SK-N-SH treated with all-trans-retinoic acid at 6 μM for 48 hours (cell line): ENCODE results near the gene GAREM1.

Experiments
- BACH2 ChIP-seq: fragments of 250-450 bp; sonication (Bioruptor Pico); IDR thresholded peaks from 2 replicates; pipeline ENCODE4 v1.9.0; 2021; ENCODE audit warnings: mild to moderate bottlenecking, borderline replicate concordance
- CREB5 ChIP-seq: fragments of 250-450 bp; sonication (Bioruptor Pico); IDR thresholded peaks from 2 replicates; pipeline ENCODE4 v1.5.1; 2020; ENCODE audit warnings: low read depth, mild to moderate bottlenecking, moderate library complexity
- ISL1 ChIP-seq: fragments of 250-450 bp; sonication (Bioruptor Pico); IDR thresholded peaks from 2 replicates; pipeline ENCODE4 v2.1.2; 2022; ENCODE audit warnings: mild to moderate bottlenecking, moderate library complexity
- PATZ1 ChIP-seq: fragments of 250-450 bp; sonication (Bioruptor Pico); IDR thresholded peaks from 2 replicates; pipeline ENCODE4 v1.8.0; 2020; ENCODE audit warnings: mild to moderate bottlenecking, moderate library complexity, borderline replicate concordance
- TSHZ2 ChIP-seq: fragments of 250-450 bp; sonication (Bioruptor Pico); IDR thresholded peaks from 2 replicates; pipeline ENCODE4 v1.5.0; 2020; ENCODE audit warnings: mild to moderate bottlenecking, moderate library complexity

- TF ChIP-seq TSHZ2 (CRISPR knock-in tag), result no peak
- TF ChIP-seq CREB5, result no peak
- TF ChIP-seq PATZ1 (CRISPR knock-in tag), result no peak
- no peak for TF ChIP-seq ISL1 (CRISPR knock-in tag)
- TF ChIP-seq BACH2 (CRISPR knock-in tag), result no peak
Observed at GRCh38 chr18:32355896-32356295, 114.8 kb downstream of the GAREM1 start.
